Loucy (cell line): ENCODE measurements around the gene MTRF1L.

ENCODE experiments used
- H2AFZ ChIP-seq: fragments of 200-600 bp; sonication (generic); 2 replicates; pipeline ENCODE4 v1.6.0; 2016; ENCODE audit warnings: antibody characterized with exemption, mild to moderate bottlenecking, low read length, moderate library complexity
- H3F3A ChIP-seq: fragments of 200-600 bp; 2 replicates; pipeline ENCODE4 v1.6.0; 2016; ENCODE audit warnings: antibody characterized with exemption, low read depth, mild to moderate bottlenecking
- H3K27me3 ChIP-seq: fragments of 200-600 bp; sonication (generic); 2 replicates; pipeline ENCODE4 v1.6.1; 2014; ENCODE audit warnings: low read length, mild to moderate bottlenecking; ENCODE audit not compliant: insufficient read depth, poor library complexity, severe bottlenecking
- H3K36me3 ChIP-seq: fragments of 200-600 bp; sonication (generic); 2 replicates; pipeline ENCODE4 v1.6.1; 2016; ENCODE audit warnings: low read length; ENCODE audit not compliant: insufficient read depth
- H3K4me1 ChIP-seq: fragments of 200-600 bp; sonication (generic); 2 replicates; pipeline ENCODE4 v1.5.1; 2014; ENCODE audit warnings: low read length, mild to moderate bottlenecking; ENCODE audit not compliant: insufficient read depth, poor library complexity, severe bottlenecking
- H3K4me2 ChIP-seq: fragments of 200-600 bp; sonication (generic); 2 replicates; pipeline ENCODE4 v1.6.0; 2014; ENCODE audit warnings: antibody characterized with exemption, low read length, low read depth, mild to moderate bottlenecking; ENCODE audit not compliant: poor library complexity, severe bottlenecking
- H3K4me3 ChIP-seq: fragments of 200-600 bp; sonication (generic); 2 replicates; pipeline ENCODE4 v1.5.1; 2014; ENCODE audit warnings: low read length, mild to moderate bottlenecking, mixed read lengths; ENCODE audit not compliant: poor library complexity, severe bottlenecking
- H3K79me2 ChIP-seq: fragments of 200-600 bp; sonication (generic); 2 replicates; pipeline ENCODE4 v1.6.1; 2014; ENCODE audit warnings: low read length; ENCODE audit not compliant: insufficient read depth
- H3K9ac ChIP-seq: fragments of 200-600 bp; sonication (generic); 2 replicates; pipeline ENCODE4 v1.6.0; 2014; ENCODE audit warnings: mild to moderate bottlenecking, low read depth, low read length, moderate library complexity; ENCODE audit not compliant: poor library complexity, severe bottlenecking
- H3K9me2 ChIP-seq: fragments of 200-600 bp; sonication (generic); replicated peaks from 2 replicates; pipeline ENCODE4 v1.6.1; 2016; ENCODE audit warnings: low read depth, low read length, mixed read lengths
- H3K9me3 ChIP-seq: fragments of 200-600 bp; sonication (generic); 2 replicates; pipeline ENCODE4 v1.6.1; 2014; ENCODE audit warnings: mild to moderate bottlenecking, antibody characterized with exemption, low read length, low read depth; ENCODE audit not compliant: insufficient read depth
- H4K20me1 ChIP-seq: fragments of 200-600 bp; sonication (generic); 2 replicates; pipeline ENCODE4 v1.6.0; 2014; ENCODE audit warnings: antibody characterized with exemption, low read length, mild to moderate bottlenecking; ENCODE audit not compliant: insufficient read depth, poor library complexity, severe bottlenecking
- EZH2phosphoT487 ChIP-seq: fragments of 200-600 bp; IDR thresholded peaks from 2 replicates; pipeline ENCODE4 v1.6.1; 2018; ENCODE audit warnings: antibody characterized with exemption, mild to moderate bottlenecking, moderate library complexity, borderline replicate concordance
- TF ChIP-seq, protein P1 (sequence below): fragments of 200-600 bp; sonication (generic); conservative IDR thresholded peaks from 2 replicates; pipeline ENCODE4 v1.5.1; 2014; ENCODE audit warnings: mild to moderate bottlenecking, antibody characterized with exemption, low read length

MTRF1L gene

DNA sequence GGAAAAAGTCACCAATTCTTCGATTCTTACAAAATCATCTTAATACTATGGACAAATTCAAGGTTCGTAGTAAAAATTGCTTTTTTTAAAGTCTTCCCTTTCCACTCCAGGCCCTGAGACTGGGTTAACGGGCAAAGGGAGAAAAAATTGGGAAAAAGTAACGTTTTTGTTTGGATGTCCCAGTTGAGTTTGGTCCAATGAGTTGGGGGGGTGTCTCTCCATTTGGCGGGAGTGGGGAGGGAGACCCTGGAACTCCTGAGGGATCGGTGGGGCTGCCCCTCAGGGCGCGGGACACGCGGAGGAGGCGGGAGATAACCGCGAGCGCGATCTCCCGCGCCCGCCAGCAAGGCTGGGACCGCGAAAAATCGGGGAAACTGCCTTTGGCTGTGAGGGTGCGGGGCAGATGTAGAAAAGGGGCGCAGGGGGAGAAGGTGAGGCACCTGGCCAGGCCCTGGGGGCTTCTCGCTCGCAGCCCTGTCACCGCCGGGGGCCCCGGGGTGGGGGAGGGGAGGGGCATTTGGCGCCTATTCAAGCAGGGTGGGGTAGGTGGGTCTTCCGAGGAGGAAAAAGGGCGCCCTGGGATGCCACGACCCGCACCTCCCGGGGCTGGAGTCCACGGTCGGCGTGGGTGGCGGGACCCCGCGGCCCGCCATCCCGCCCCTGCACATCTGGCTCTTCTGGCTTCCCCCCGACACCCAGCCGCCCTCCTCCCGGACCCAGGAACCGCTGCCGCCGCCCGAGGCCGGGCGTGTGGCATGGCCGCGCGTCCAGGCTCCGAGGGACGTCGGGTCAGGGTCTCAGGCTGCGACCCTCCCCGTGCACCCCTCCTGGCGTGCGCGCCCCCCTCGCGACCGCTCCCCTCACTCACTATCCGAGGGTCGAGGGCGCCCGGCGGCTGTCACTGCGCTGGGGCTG lies 20.3 kb downstream of the MTRF1L start:
- no peak for TF ChIP-seq EZH2phosphoT487
- no peak overlapping the region; the same call in 1 of the 2 replicates for H2AFZ ChIP-seq
- H3K4me1 ChIP-seq, result peaks cover 54% of the 10 kb centered on the region

DNA sequence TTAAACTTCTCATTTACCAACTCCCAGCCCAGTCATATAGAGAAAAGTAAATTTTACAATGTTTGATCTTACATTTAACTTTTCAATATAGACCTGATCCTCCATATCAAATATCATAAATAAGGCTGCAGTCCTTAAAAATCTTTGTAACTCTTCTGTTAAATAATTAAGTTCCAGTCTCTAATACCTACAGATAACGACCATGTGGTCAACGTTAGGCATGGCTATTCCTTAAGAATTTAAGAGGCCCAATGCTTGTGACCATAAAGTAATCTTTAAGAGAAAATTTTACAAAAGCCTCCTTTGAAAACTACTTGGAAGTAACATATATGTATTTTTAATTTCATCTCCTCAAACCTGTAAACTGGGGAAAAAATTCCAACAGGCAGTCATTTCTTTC lies 21.3 kb downstream of the MTRF1L start:
- H3K36me3 ChIP-seq, result peaks cover 2% of the 10 kb centered on the region; the same call in 1 of the 2 replicates

More for the DNA sequence above, 20.3 kb downstream of the MTRF1L start:
- Histone ChIP-seq H3K9ac (peak overlapping the region; percentile 99), H3K27me3 (peaks cover 3% of the 10 kb centered on the region), H3K4me3 (peak overlapping the region; percentile 100), H3K9me3 (no peaks in the 10 kb centered on the region), H3K9me2 (no peaks in the 10 kb centered on the region), H3K4me2 (peak overlapping the region; percentile 97), H3K79me2 (peaks cover 93% of the 10 kb centered on the region), H4K20me1 (peaks cover 70% of the 10 kb centered on the region), H3K36me3 (peaks cover 3% of the 10 kb centered on the region; the same call in 1 of the 2 replicates), H3F3A (no peaks in the 10 kb centered on the region)

DNA sequence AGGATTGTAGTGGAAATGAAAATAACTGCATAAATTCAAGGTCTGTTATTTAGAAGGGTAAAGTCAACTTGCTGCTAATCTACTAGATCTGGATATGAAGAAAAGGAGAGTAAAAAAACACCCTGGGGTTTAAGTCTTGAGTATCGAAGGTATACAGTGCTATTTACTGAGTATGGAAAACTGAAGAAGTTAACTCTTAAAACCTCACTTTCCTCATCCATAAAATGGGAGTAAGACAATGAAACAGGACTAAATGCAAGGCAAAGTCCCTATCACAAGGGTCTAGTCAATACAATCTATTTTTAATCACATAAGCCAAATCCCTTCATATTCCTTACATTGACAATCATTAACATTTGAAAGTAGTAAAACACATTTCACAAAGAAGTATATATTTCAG lies 21.9 kb downstream of the MTRF1L start:
- H3K79me2 ChIP-seq, result peaks cover 93% of the 10 kb centered on the region
- H3K4me3 ChIP-seq, result peak overlapping the region; percentile 100
- H4K20me1 ChIP-seq, result peaks cover 83% of the 10 kb centered on the region
- H2AFZ ChIP-seq, result no peak overlapping the region
- peak overlapping the region; percentile 99 for H3K9ac ChIP-seq
- H3K27me3 ChIP-seq, result peaks cover 3% of the 10 kb centered on the region
- H3F3A ChIP-seq, result no peaks in the 10 kb centered on the region
- peak overlapping the region; percentile 97 for H3K4me2 ChIP-seq
- peaks cover 56% of the 10 kb centered on the region for H3K4me1 ChIP-seq
- H3K9me2 ChIP-seq, result no peaks in the 10 kb centered on the region
- no peaks in the 10 kb centered on the region for H3K9me3 ChIP-seq
- no peaks in the 10 kb centered on the region; the same call in 1 of the 2 replicates for H3K36me3 ChIP-seq
- TF ChIP-seq, protein P1, sequence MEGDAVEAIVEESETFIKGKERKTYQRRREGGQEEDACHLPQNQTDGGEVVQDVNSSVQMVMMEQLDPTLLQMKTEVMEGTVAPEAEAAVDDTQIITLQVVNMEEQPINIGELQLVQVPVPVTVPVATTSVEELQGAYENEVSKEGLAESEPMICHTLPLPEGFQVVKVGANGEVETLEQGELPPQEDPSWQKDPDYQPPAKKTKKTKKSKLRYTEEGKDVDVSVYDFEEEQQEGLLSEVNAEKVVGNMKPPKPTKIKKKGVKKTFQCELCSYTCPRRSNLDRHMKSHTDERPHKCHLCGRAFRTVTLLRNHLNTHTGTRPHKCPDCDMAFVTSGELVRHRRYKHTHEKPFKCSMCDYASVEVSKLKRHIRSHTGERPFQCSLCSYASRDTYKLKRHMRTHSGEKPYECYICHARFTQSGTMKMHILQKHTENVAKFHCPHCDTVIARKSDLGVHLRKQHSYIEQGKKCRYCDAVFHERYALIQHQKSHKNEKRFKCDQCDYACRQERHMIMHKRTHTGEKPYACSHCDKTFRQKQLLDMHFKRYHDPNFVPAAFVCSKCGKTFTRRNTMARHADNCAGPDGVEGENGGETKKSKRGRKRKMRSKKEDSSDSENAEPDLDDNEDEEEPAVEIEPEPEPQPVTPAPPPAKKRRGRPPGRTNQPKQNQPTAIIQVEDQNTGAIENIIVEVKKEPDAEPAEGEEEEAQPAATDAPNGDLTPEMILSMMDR, result no peak
- no peak for TF ChIP-seq EZH2phosphoT487

More for the DNA sequence above, 21.3 kb downstream of the MTRF1L start:
- H3K9me3 ChIP-seq, result no peaks in the 10 kb centered on the region
- H3K4me2 ChIP-seq, result peak overlapping the region; percentile 97
- no peaks in the 10 kb centered on the region for H3F3A ChIP-seq
- H2AFZ ChIP-seq, result no peak overlapping the region
- peaks cover 62% of the 10 kb centered on the region for H3K4me1 ChIP-seq
- peaks cover 3% of the 10 kb centered on the region for H3K27me3 ChIP-seq
- no peaks in the 10 kb centered on the region for H3K9me2 ChIP-seq
- peak overlapping the region; percentile 99 for H3K9ac ChIP-seq
- H3K4me3 ChIP-seq, result peak overlapping the region; percentile 100
- TF ChIP-seq, protein P1, result no peak
- no peak for TF ChIP-seq EZH2phosphoT487
- H4K20me1 ChIP-seq, result peaks cover 78% of the 10 kb centered on the region
- peaks cover 93% of the 10 kb centered on the region for H3K79me2 ChIP-seq
